Hematopoietic multipotent progenitor cell treated with erythropoietin and hydrocortisone succinate and interleukin-3 and kit ligand, for 6 days (in vitro differentiated cells): ENCODE data around the gene LOX.

Experiments used
- DNase-seq: peaks from one replicate; pipeline ENCODE4 v3.0.0-alpha.2; 2015

The LOX gene, protein sequence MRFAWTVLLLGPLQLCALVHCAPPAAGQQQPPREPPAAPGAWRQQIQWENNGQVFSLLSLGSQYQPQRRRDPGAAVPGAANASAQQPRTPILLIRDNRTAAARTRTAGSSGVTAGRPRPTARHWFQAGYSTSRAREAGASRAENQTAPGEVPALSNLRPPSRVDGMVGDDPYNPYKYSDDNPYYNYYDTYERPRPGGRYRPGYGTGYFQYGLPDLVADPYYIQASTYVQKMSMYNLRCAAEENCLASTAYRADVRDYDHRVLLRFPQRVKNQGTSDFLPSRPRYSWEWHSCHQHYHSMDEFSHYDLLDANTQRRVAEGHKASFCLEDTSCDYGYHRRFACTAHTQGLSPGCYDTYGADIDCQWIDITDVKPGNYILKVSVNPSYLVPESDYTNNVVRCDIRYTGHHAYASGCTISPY

DNA sequence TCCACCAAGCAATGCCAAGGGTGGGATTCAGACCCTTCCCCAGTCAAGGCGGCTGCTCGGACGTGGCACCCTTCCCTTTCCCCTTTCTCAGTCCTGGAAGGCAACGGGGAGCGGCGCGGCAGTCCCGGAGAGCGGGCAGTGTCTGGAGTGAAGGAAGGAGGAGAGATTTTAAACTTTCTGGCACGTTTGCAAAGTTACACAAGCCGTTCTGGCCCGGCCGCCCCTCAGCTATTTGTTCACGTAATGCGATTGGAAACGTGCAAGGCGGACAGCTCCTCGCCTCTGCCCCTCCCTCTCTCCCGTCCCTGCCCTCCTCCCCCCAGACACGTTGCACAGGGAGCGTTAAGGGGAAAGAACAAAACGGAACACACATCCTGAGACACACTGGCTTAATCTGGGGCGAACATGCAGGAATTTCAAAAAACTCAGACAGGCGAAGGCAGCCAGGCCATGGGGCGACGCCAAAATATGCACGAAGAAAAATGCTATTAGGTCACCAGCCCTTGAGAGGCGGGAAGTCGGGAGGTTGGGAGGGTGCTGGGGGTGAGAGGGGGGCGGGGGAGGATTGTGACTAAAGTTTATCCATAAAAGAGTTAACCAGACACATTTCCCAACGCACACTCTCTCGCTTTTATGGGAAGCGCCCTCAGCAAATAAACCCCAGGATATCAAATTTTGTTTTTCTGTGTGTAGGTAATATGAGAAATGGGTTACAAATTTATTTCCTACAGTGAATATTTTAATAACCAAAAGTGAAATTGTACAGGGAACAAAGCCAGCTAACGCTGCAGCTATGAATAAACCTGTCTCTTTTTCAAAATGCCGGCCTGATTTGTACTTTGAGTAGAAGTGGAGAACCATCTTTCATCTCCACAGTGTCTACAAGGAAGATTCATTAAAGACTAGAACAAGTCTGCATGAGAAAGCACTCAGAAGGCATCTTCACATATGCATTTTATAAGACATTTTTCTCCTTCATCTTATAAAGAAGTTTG, at the start of gene LOX:
Gene LOX, minus strand, starts transcription at position 144 of the 995 bp plus-strand sequence. CDS start 274 bp downstream, outside the sequence.
- peak; percentile 65 for DNase-seq

DNA sequence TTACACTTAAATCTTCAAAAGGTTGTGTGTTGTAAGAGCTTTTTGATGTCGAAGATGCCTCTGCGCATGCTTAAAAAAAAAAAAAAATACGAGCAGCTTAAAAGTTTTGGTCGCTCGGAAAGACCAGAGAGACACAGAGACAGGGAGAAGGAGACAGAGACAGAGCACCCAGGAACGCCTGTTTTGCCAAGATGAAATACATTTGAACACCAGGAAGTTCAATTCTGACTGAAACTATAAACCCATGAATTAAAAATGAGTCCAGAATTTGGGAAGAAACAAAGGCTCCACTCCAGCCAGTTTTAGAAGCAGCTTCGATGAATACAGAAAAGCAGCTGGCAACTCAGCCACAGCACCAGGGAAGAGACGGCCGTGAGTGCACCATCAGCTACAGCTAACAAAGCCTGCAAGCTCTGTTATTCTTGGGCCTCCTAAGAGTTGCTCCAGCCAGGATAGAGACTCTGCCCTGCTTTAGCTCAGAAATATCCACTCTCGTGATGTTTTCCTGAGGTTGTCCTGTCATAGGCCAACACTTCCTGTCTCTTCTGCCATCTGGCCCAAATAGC, 48.8 kb upstream of the LOX start:
- DNase-seq = no peak

DNA sequence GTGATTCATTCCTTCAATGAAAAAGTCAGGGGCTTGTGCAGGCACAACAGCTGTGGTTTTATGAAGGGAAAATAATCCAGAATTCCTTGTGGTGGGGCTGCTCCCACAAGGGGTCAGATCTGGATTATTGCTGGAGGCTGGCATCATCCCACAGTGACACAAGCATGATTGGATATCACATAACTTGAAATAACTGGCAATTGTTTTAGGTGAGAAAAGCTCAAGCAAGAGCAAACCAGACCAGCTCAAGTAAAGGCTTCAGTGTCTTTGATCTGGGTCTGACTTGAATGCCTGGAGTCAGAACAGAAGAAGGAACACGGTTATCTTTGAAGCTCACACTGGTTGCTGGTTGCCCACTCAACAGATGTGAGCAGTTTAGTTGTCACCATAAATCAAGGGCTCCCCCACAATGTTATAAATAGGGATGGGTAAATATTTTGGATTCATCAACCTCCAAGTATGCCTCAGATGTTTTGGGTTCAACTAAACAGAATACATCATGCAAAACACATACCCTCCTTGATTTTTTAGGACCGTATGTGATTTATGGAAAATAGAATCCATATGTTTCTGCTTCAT, 48.2 kb upstream of the LOX start:
- DNase-seq = peak; percentile 75

DNA sequence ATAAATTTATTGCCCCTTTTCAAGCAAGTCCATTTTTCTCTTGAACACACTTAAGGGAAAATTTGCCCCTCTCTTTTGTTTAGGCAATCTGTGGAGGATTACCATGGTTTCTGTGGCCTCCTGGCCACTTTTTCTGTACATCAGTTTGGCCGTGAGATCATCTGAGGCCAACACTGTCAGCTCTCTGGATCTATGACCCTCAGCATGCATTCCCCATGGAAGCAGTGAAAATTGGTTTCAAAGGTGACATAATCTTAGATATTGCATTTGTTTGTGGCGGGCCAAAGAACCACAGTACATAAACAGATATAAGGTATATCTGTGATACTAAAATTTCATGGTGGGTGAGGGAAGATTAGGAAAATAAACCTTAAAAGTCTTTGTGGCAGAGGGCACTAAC, 46.7 kb upstream of the LOX start:
- no peak for DNase-seq

DNA sequence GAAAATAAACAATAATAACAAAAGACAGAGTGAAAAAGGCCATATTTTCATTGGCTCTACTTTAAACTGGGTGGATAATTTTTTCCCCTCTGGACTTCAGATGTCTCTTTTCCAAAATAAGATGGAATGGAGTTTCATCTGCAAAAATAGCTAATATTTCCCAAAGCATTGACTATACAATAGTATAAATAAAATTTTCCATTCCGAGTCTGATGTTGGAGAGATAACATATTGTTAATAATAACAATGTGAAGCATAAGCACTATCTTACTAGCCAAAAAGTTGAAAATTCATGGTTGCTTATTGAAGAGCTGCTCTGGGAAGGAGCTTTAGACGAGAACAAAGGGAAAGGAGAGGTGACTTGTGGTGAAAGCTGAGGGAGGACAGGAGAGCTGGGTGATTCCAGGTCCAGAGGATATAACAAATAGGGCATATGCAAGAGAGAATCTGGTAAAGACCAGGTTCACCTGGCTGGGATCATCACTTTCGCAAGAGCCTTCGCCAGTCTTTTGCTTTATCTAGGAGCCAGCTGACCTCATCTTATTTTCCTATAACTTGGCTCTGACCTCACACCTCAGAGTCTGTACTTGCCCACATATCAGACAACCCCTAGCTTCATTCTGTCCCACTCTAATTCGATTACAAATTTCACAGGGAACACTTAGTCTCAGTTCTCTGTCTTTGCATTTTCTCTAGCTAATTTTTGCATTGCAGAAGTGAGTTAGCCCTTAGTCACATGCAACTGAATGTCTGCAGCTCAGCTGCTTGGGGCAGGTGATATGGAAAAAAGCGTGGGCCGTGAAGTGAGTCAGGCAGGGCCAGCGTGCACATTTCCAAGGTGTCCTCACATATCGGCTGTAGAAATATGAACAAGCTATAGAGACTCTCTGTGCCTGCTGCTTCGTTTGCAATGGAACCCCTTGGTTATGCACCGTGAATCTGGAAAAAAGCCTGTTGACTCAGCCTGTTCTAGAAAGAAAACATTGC, 43.7 kb upstream of the LOX start:
- DNase-seq = no peak

DNA sequence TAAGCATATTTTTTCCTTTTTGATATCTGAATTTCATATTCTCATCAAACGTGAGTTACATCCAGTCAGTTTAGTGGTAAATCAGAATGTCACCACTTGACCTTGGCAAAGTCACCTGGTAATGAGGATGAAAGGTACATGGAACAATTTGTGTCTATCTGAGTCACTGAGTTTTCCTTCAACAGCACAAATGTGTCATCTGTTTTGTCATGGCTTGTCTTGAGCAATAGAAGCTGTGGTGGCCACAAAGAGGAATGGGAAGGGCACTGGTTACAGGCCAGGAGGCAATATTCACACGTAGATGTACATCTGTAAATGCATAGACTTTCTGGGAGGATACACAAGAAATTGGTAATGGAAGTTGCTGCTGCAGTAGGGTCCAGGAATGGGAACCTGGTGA, 42.9 kb upstream of the LOX start:
- DNase-seq = no peak

DNA sequence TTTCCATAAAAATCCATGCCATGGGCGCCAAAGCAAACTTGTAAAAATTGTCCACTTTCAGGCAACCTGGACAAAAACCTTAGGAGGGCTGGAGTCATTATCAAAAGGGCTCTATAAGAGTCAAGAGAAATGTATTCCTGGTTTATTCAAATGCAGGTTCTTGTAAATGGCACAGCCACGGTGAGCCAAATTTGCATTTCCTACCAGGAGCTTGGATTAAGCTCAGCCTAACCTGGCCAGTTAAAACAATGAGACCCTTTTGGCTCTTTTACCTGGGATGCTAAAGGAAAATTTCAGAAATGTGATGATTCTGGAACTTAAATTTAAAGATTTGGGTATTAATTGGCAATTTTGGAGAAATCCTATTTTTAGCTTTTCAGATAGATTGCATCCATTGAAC, 42.4 kb upstream of the LOX start:
- DNase-seq = no peak

DNA sequence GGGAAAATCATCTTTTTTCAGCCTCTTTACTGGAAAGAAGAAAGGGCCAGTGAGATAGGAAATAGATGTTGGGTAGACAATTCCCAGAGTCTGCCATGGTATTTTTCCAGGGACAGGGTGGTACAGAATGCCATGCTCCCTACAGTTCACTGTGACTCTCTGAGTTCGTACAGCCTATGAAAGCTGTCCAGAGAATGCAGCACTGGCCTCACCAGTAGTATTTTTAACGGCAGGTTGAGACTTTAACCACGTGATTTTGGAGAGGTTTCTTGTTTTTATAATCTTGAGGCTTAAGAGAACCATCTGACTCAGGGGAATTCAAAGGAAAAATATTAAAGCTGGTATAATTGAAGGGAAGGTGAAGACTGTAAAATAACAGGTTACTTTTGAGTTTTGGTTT, 41.1 kb upstream of the LOX start:
- DNase-seq = no peak

DNA sequence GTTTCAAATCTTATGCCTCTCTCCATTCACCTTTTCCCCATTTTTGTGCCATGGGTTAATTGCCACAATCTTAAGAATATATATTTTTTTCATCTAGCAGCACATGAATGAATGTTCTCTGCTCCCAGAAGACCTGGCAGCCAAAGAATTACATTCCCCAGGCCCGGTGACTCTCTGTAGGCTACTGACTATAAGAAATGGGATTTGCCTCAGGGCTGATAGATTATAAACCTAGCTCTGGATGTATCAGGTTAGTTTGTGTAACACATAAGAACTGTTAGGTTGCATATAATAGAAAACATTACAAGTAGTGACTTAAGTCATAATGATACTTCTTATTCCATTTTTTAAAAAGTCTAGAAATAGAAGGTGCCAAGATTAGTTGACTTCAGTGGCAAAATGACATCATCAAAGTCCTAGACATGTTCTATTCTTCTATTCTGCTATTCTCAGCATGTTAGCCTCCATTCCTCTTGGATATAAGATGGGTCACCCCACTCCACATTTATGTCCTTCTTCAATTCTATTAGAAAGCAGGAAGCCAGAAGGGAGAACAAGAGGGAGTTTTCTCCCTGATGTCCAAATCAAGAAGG, 40.4 kb upstream of the LOX start:
- DNase-seq = no peak

DNA sequence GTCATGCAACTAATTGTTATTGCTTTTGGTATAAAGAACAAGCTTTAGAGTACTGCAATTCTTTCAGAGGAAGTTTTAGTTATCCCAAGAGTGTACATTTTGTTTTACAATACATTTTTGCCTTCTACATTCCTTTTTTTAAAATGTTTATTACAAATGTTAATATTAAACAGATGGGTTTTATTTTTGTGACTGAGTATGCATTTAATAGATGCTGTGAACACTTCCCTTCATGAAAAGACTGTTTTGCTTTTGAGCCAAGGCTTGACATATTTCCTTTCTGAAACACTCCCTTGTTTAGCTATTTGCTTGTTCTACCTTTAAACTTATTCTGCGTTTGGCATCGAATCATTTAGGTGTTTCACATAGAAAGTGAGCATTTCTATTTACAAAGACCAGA, 36.4 kb upstream of the LOX start:
- no peak for DNase-seq

DNA sequence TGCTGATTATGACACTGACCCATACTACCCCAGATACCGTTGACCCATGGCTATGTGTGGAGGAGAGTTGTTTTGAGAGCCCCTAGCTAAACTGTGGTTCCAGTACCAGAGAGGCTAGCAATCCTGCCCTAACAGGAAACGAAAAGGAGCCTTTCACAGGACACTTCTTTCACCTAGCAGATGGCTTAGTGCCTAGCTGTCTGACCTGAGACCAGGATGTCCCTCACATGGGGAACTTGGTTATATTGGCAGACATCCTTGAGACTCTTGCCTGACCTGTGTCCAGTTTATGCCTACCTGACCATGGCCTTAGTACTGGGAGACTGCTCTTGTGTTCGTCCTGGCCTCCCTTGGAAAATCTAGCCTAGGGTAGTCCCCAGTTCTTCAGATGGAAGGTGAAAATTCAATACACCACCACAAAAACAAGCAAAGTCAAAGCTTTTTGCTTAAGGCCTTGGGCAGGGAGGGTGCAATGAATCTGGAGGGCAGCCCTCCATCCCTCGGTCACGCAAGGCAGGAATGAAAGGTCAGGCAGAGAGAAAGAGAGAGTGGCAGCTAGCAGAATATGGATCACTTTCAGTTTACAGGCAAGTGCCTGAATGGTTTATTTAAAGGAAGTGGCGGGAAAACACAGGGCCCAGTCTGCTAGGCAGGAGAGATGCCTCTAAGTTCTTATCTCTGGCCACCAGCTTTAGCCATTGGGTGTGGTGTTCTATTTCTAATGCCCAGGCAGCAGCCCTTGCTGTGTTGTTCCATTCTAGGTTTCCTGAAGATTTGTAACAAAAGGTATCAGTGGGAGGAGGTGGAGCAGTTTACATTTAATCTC, 34.9 kb upstream of the LOX start:
- peak; percentile 96 for DNase-seq

DNA sequence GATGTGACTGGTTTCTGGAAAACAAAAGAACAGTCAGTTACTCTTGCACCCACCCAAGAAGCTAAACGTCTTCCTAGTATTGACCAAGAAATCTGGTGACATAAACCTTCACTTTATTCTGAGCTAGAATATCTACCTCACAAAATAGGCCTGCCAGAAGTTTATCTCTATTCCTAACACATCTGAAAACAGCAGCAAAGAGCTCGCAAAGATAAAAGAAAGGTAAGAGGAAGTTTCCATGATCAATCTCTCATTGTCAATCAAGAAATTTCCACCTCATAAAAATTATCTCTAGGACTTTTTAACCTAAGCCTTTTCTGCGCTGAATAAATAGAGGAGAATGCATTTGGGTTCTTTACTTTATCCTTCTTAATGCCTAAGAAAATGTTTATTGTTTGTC, 34.0 kb upstream of the LOX start:
- peak; percentile 24 for DNase-seq

DNA sequence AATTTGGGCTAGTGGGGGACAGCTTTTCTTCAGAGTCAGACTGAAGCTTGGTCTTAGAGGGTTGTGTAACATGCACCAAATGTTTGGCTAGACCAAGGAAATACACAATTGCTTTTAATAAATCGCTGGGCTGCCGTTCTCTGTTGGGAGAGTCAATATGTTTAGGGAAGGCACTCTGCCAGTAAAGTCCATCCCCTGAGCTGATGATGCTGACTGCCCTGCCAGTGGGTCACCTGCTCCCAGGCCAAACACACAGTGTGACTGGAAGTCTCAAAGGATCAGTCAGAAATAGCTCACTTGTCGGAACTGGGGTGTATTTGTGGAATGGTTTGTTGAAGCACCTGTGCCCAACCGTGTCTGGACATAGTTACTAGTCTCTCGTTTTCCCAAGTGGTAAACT, 33.4 kb upstream of the LOX start:
- no peak for DNase-seq

DNA sequence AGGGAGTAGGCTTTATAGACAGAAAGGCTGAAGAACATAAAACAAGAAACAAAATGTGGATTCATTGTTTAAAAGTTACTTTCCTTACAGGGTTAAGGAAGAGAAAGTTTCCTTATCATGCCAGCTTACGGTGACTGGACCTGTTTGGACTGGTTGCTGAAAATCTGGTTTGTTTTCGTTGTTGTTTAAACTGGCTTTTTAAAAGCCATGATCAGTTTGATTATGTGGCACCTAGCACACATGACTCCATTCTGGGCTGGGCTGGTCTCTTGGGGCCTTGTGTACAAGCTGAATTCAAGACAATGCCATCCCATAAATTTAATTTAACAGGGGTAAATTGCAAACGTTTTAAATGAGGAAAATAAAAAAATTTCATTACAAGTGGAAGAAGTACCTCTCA, 32.9 kb upstream of the LOX start:
- DNase-seq = no peak

DNA sequence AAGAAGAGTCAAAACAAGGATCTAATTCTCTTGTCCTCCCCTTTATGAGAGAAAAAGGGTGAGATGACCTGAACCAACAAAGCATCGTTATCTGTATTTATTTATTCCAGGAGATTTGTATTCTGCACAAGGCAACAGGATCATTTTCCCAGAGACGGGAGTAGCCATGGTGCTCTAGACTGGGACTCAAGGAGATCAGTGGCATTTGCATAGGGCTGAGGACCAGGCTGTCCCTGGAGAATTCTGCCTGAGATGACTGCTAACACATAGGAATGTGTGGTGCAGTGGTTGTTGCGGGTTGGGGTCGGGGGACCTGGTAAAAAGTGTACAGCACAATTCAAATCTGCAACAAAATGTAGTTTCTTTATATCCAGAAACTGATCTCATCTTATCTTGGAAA, 29.0 kb upstream of the LOX start:
- no peak for DNase-seq

DNA sequence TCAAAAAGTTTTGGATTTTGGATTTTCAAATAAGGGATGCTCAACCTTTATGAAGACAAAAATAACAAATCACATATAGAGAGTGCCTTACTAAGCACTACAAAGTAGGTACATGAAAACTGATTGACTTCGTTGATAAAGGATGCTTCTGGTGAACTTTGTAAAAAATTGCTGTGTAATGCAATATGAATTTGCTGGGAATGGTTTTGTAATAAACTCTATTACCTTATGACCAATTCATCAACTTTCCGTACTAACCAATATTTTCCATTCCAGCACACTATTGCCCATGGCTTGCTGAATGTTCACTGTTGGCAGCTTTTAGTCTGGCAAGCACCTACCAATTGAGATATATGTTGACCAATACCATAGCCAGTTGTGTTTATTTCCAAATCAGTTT, 27.9 kb upstream of the LOX start:
- DNase-seq = no peak

DNA sequence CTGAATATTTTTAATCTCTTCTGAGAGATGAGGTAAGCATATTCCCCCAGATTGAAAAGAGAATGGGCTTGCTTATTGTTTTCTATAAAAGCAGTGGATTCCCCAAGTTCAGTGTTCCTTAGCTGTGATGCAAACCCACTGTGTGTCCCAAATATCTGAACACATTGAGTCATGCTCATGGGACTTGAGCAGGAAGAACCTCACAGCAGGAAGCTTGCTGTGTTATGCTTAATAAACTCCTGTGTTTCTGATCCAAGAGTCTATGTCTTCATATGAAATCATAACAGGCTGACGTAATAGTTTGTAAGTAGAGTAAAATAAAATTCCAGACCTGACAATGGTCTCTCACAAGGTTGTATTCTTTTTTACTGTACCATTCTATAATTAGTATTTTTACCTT, 24.8 kb upstream of the LOX start:
- no peak for DNase-seq

DNA sequence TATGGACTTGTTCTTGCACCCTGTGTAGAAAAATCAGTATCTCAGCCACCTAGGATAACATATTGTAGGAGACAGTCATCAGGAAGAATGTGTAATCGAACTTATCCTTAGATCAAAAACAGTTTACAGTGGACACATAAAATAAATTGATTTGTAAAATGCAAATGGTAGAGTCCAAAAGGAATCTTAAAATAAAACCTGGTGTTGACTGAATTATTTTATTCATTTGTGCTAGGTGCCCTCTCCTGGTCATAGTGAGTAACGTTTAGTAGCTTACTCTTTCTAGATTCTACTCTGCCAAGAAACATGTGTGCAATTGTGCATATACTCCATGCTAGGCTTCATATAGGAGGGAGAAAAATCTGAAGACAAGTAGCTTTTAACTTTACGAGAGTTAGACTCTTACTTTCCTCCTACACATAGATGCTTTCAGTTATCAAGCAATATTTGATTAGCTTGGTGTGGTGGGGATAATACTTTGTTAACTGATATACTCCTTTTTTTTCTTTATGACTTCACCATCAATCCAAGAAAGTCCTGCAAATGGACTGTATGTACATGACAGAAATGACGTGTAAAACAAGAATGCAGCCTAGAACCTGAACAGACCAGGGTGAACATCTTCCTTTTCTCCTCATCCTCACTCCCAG, 23.7 kb upstream of the LOX start:
- DNase-seq = peak; percentile 87

DNA sequence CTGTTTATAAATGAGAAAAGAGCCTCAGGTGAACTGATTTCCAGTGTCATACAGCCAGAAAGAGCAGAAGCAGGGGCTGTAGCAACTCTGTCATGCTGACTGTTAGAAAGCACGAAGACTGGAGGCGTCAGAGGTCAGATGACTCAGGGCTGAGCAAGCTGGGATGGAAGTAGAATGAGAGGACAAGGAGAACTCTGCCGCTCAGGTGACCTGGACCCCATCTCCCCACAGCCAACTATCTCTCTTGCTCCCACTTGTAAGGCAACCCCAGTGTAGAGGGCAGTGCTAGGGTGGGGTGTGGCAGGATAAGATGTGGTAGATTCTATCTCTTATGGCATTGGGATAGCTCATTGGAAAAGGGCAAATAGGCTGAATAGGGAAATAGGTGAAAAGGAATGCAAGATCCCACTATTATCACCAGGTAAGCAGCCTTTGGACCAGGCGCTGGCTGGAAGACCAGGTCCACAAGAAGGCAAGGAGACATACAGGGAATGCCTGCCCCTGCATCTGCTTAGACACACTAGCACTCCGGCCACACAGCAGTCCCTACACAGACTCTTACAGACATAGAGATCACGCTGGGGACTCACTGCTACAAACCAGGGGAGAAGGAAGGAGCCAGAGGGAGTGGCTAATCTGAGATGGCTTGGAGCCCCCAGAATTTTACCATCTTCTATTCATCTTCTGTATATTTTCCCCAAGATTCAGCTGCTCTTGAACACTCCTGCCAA, 21.2 kb upstream of the LOX start:
- DNase-seq = no peak
